GM12864 (cell line): ENCODE results near the gene MYO9A.

ENCODE experiments used
- DNase-seq: peaks from one replicate; pipeline ENCODE4 v3.0.0-alpha.2; 2011; ENCODE audit warnings: low read depth
- H3K4me3 ChIP-seq: 2 replicates; pipeline ENCODE4 v1.5.1; 2011; ENCODE audit warnings: mild to moderate bottlenecking, low read depth, low read length, control low read depth
- CTCF ChIP-seq: IDR thresholded peaks from 2 replicates; pipeline ENCODE4 v1.5.1; 2011; ENCODE audit warnings: low read depth, mild to moderate bottlenecking, moderate library complexity, low read length, control low read depth, inconsistent platforms; ENCODE audit errors: missing control alignments

Gene MYO9A

GRCh38 chr15:72161361-72162132 is 43.6 kb upstream of the MYO9A start:
- H3K4me3 ChIP-seq, result no peak overlapping the region
- DNase-seq, result no peak
- no peak for TF ChIP-seq CTCF

GRCh38 chr15:72160696-72161245 is 42.8 kb upstream of the MYO9A start:
- TF ChIP-seq CTCF, result no peak
- no peak for DNase-seq
- H3K4me3 ChIP-seq, result no peak overlapping the region

- DNase-seq, result no peak
- H3K4me3 ChIP-seq, result no peak overlapping the region
- no peak for TF ChIP-seq CTCF
These were observed 39.0 kb upstream of the MYO9A start for GRCh38 chr15:72156928-72157327.

- peak; percentile 48 for DNase-seq
- peak; percentile 96 for TF ChIP-seq CTCF
- H3K4me3 ChIP-seq, result peak overlapping the region; percentile 49
These were observed 38.0 kb upstream of the MYO9A start for GRCh38 chr15:72155635-72156616.

GRCh38 chr15:72155003-72155621 is 37.2 kb upstream of the MYO9A start:
- no peak for TF ChIP-seq CTCF
- H3K4me3 ChIP-seq, result no peak overlapping the region; the same call in 1 of the 2 replicates
- DNase-seq, result no peak

GRCh38 chr15:72154316-72154715 is 36.4 kb upstream of the MYO9A start:
- no peak for TF ChIP-seq CTCF
- H3K4me3 ChIP-seq, result no peak overlapping the region
- no peak for DNase-seq
